ENCODE measurements around the gene MFSD11.
"Not testable (repeated sequence)": the region's sequence is repeated elsewhere in the genome, so short reads cannot be mapped to it uniquely, and the experiment has no call there.

Gene MFSD11

GRCh38 chr17:76775021-76775600, 37.2 kb downstream of the MFSD11 start:
- no peak for TF ChIP-seq ZNF274 (IDR thresholded peaks at IDR 0.05; ENCODE audit: low read depth, low read length)
- H3K4me3 ChIP-seq (ENCODE audit: low read length): no peak overlapping the region

GRCh38 chr17:76781056-76781982, 43.4 kb downstream of the MFSD11 start:
- H3K4me3 ChIP-seq (ENCODE audit: low read length): no peak overlapping the region
- no peak for TF ChIP-seq ZNF274 (IDR thresholded peaks at IDR 0.05; ENCODE audit: low read depth, low read length)

- TF ChIP-seq ZNF274 (IDR thresholded peaks at IDR 0.05; ENCODE audit: low read depth, low read length): no peak
- no peak overlapping the region for H3K4me3 ChIP-seq (ENCODE audit: low read length)
Observed at GRCh38 chr17:76783146-76783545, 45.2 kb downstream of the MFSD11 start.

- H3K4me3 ChIP-seq (ENCODE audit: low read length): no peak overlapping the region
- TF ChIP-seq ZNF274 (IDR thresholded peaks at IDR 0.05; ENCODE audit: low read depth, low read length): no peak
Observed at GRCh38 chr17:76784926-76785325, 47.0 kb downstream of the MFSD11 start.

- H3K4me3 ChIP-seq (ENCODE audit: low read length): not testable (repeated sequence)
Observed at GRCh38 chr17:76787866-76788265, 49.9 kb downstream of the MFSD11 start.

GRCh38 chr17:76789235-76789788, 51.4 kb downstream of the MFSD11 start:
- TF ChIP-seq ZNF274 (IDR thresholded peaks at IDR 0.05; ENCODE audit: low read depth, low read length): no peak
- no peak overlapping the region for H3K4me3 ChIP-seq (ENCODE audit: low read length)

GRCh38 chr17:76791053-76791980, 53.4 kb downstream of the MFSD11 start:
- peak overlapping the region; percentile 0; the same call in 1 of the 2 replicates for H3K4me3 ChIP-seq (ENCODE audit: low read length)

GRCh38 chr17:76792348-76792747, 54.4 kb downstream of the MFSD11 start:
- TF ChIP-seq ZNF274 (IDR thresholded peaks at IDR 0.05; ENCODE audit: low read depth, low read length): no peak
- H3K4me3 ChIP-seq (ENCODE audit: low read length): no peak overlapping the region

More at GRCh38 chr17:76791053-76791980, 53.4 kb downstream of the MFSD11 start:
- no peak for TF ChIP-seq ZNF274 (IDR thresholded peaks at IDR 0.05; ENCODE audit: low read depth, low read length)

GRCh38 chr17:76793775-76794174, 55.9 kb downstream of the MFSD11 start:
- no peak overlapping the region for H3K4me3 ChIP-seq (ENCODE audit: low read length)
- no peak for TF ChIP-seq ZNF274 (IDR thresholded peaks at IDR 0.05; ENCODE audit: low read depth, low read length)

- no peak overlapping the region for H3K4me3 ChIP-seq (ENCODE audit: low read length)
- TF ChIP-seq ZNF274 (IDR thresholded peaks at IDR 0.05; ENCODE audit: low read depth, low read length): no peak
Observed at GRCh38 chr17:76796081-76796480, 58.2 kb downstream of the MFSD11 start.

- H3K4me3 ChIP-seq (ENCODE audit: low read length): no peak overlapping the region
- TF ChIP-seq ZNF274 (IDR thresholded peaks at IDR 0.05; ENCODE audit: low read depth, low read length): no peak
Observed at GRCh38 chr17:76797241-76797840, 59.4 kb downstream of the MFSD11 start.

GRCh38 chr17:76801706-76802105, 63.8 kb downstream of the MFSD11 start:
- H3K4me3 ChIP-seq (ENCODE audit: low read length): no peak overlapping the region
- TF ChIP-seq ZNF274 (IDR thresholded peaks at IDR 0.05; ENCODE audit: low read depth, low read length): no peak

- H3K4me3 ChIP-seq (ENCODE audit: low read length): no peak overlapping the region
- TF ChIP-seq ZNF274 (IDR thresholded peaks at IDR 0.05; ENCODE audit: low read depth, low read length): no peak
Observed at GRCh38 chr17:76805319-76805718, 67.4 kb downstream of the MFSD11 start.

- not testable (repeated sequence) for H3K4me3 ChIP-seq (ENCODE audit: low read length)
Observed at GRCh38 chr17:76806151-76806550, 68.2 kb downstream of the MFSD11 start.

- not testable (repeated sequence) for H3K4me3 ChIP-seq (ENCODE audit: low read length)
Observed at GRCh38 chr17:76806767-76807166, 68.8 kb downstream of the MFSD11 start.

Data from GM08714 (cell line).